Lower lobe of right lung (tissue), 2 donors: ENCODE data around the gene USP37. TPM values are rescaled to one million over a fixed set of nuclear protein-coding genes. Genes with fewer than 3 reads are reported as not detected.
A peak's percentile ranks its signal among the peaks of the same experiment; 100 is the strongest.

ENCODE experiments used
- ATAC-seq, 2 donors: fragments of 200-7000 bp; cut with Tn5 transposase; one replicate each; pipeline ENCODE4 v1.9.1; 2020 to 2022; ENCODE audit warnings: mild to moderate bottlenecking in 2 of 2, moderate library complexity in 2 of 2
- DNase-seq: peaks from one replicate; pipeline ENCODE4 v3.0.0-alpha.2; 2020
- H3K27ac ChIP-seq: fragments of 200-600 bp; one replicate; pipeline ENCODE4 v1.8.0; 2022
- H3K27me3 ChIP-seq: fragments of 200-600 bp; one replicate; pipeline ENCODE4 v1.8.0; 2022; ENCODE audit warnings: low read depth
- H3K36me3 ChIP-seq: fragments of 200-600 bp; one replicate; pipeline ENCODE4 v1.8.0; 2022; ENCODE audit warnings: mild to moderate bottlenecking
- H3K4me1 ChIP-seq: fragments of 200-600 bp; one replicate; pipeline ENCODE4 v1.8.0; 2022
- H3K4me3 ChIP-seq: fragments of 200-600 bp; one replicate; pipeline ENCODE4 v1.8.0; 2022; ENCODE audit warnings: mild to moderate bottlenecking
- H3K9me3 ChIP-seq: fragments of 200-600 bp; one replicate; pipeline ENCODE4 v1.8.0; 2022
- intact Hi-C: fragments of 100-400 bp; cut with DNase I; formaldehyde crosslinking; loops from one replicate; pipeline ENCODE4 v1.11.0; 2022
- total RNA-seq: library from RNA; stranded (reverse); fragmentation: NEBNext Ultra II Directional; extraction: Animal tissue kit (Norgen Biotek cat#: 25700); gene quantifications from one replicate; pipeline ENCODE4 v1.2.1, GENCODE V29; 2021
- TF ChIP-seq, protein P1 (sequence below): fragments of 200-600 bp; IDR thresholded peaks from one replicate; pipeline ENCODE4 v1.8.0; 2022; ENCODE audit warnings: antibody characterized with exemption, mild to moderate bottlenecking
- donor health status: DM: no; HTN: yes; CAD: no; lungs with severe emphysema.

Gene USP37
- total RNA-seq, 1 donor from 2014 or later = 13.2 TPM

DNA sequence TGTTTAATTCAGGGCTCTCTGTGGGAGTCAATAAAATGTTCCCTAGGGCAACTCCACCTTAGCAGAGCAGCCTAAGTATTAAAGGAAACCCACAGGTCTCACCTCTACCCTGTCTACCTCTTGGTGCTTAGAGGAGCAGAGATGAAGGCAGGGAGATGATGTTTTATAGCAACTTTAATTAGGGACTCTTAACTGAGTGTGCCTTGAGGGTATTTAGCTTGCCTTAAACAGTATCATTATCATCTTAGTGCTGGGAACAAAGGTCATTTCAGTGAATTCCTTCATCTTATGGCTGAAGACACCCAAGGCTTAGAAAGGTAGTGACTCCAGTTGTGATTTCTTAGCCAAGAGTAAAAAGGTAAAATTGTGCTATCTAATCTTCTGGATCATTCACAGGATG, 122.5 kb downstream of the USP37 start:
- Histone ChIP-seq H3K27ac (no peak overlapping the region), H3K27me3 (no peaks in the 10 kb centered on the region), H3K9me3 (no peaks in the 10 kb centered on the region), H3K36me3 (peaks cover 26% of the 10 kb centered on the region), H3K4me1 (no peaks in the 10 kb centered on the region), H3K4me3 (no peak overlapping the region)
- ATAC-seq (no peak), DNase-seq (no peak)
- intact Hi-C loops = no loop called here
- TF ChIP-seq, protein P1, sequence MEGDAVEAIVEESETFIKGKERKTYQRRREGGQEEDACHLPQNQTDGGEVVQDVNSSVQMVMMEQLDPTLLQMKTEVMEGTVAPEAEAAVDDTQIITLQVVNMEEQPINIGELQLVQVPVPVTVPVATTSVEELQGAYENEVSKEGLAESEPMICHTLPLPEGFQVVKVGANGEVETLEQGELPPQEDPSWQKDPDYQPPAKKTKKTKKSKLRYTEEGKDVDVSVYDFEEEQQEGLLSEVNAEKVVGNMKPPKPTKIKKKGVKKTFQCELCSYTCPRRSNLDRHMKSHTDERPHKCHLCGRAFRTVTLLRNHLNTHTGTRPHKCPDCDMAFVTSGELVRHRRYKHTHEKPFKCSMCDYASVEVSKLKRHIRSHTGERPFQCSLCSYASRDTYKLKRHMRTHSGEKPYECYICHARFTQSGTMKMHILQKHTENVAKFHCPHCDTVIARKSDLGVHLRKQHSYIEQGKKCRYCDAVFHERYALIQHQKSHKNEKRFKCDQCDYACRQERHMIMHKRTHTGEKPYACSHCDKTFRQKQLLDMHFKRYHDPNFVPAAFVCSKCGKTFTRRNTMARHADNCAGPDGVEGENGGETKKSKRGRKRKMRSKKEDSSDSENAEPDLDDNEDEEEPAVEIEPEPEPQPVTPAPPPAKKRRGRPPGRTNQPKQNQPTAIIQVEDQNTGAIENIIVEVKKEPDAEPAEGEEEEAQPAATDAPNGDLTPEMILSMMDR = no peak

DNA sequence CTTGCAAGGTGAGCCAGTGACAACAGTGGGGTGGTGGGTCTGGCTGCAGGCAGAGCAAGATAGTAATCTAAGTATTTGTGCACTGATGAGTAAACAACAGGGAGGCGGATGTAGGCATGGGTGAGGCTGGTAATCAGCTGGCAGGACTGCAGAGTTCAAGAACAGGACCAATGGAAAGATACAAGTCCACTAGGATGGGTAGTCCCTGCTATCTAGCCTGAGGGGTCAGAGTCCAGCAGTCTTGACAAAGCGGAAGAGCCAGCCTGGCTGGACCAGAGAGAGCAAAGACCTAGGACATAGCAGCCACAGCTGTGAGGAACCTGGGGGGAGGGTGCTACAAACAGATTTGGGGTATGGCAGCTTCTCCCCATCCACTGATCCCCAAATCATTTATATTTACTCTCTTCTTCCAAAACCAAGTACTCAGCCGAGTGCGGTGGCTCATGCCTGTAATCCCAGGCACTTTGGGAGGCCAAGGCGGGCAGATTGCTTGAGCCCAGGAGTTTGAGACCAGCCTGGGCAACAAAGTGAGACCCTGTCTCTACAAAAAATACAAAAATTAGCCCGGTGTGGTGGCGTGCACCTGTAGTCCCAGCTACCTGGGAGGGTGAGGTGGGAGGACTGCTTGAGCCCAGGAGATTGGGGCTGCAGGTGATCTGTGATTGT, 123.3 kb downstream of the USP37 start:
- no peak for DNase-seq
- no peak overlapping the region for H3K4me3 ChIP-seq
- TF ChIP-seq, protein P1 = no peak
- intact Hi-C loops = no loop called here
- no peaks in the 10 kb centered on the region for H3K27me3 ChIP-seq
- H3K27ac ChIP-seq = no peak overlapping the region
- H3K9me3 ChIP-seq = no peaks in the 10 kb centered on the region
- H3K4me1 ChIP-seq = no peaks in the 10 kb centered on the region
- no peak for ATAC-seq
- H3K36me3 ChIP-seq = peaks cover 25% of the 10 kb centered on the region

DNA sequence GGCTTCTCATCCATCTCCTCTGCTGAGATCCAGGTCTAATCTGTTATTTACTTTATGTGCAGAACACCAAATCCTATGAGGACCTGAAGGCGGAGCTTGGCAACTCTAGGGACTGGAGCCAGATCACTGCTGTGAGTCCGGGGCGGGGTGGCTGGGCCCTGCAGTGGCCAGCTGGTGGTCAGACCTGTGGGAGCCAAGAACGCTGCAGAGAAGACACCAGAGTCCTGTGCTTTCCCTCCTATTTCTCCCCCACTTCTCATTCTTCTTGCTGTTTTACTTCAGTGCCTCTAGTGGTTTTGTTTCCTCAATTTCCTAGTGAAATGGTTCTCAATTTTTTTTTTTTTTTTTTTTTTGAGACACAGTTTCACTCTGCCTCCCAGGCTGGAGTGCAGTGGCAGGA, 129.6 kb downstream of the USP37 start:
- Histone ChIP-seq H3K36me3 (no peaks in the 10 kb centered on the region), H3K9me3 (no peaks in the 10 kb centered on the region), H3K27me3 (no peaks in the 10 kb centered on the region), H3K4me1 (no peaks in the 10 kb centered on the region), H3K27ac (no peak overlapping the region), H3K4me3 (no peak overlapping the region)
- TF ChIP-seq, protein P1 = no peak
- intact Hi-C loops = no loop called here
- ATAC-seq (no peak), DNase-seq (peak; percentile 41)

GRCh38 chr2:218437969-218438368, 130.2 kb downstream of the USP37 start:
- Histone ChIP-seq H3K9me3 (no peaks in the 10 kb centered on the region), H3K4me1 (no peaks in the 10 kb centered on the region), H3K4me3 (no peak overlapping the region), H3K36me3 (no peaks in the 10 kb centered on the region), H3K27me3 (no peaks in the 10 kb centered on the region), H3K27ac (no peak overlapping the region)
- ATAC-seq (no peak), DNase-seq (no peak)
- TF ChIP-seq, protein P1 = no peak
- intact Hi-C loops = no loop called here

DNA sequence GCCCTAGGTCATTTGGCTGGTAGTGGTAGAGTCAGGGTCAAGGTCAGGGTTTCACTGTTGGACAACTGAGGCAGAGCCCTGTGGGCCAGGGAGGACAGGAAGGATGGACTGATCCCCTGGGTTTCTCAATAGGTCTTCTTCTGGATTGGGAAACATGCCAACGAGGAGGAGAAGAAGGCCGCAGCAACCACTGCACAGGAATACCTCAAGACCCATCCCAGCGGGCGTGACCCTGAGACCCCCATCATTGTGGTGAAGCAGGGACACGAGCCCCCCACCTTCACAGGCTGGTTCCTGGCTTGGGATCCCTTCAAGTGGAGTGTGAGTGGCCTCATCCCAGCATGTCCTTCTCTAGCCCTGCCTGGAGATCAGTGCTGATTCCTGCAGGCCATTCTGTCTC, 131.2 kb downstream of the USP37 start:
- H3K27me3 ChIP-seq = no peaks in the 10 kb centered on the region
- H3K36me3 ChIP-seq = no peaks in the 10 kb centered on the region
- intact Hi-C loops = no loop called here
- TF ChIP-seq, protein P1 = no peak
- no peak overlapping the region for H3K4me3 ChIP-seq
- DNase-seq (peak; percentile 23), ATAC-seq (no peak)
- no peaks in the 10 kb centered on the region for H3K4me1 ChIP-seq
- no peak overlapping the region for H3K27ac ChIP-seq
- no peaks in the 10 kb centered on the region for H3K9me3 ChIP-seq
